Measurements from ENCODE around the gene EXOSC5. TPM values are rescaled to one million over a fixed set of nuclear protein-coding genes. Genes with fewer than 3 reads are reported as not detected.
"Not testable (repeated sequence)": the region's sequence is repeated elsewhere in the genome, so short reads cannot be mapped to it uniquely, and the experiment has no call there.

Gene EXOSC5
- 10 to 100 TPM; 44.7 to 61.1 TPM for total RNA-seq

DNA sequence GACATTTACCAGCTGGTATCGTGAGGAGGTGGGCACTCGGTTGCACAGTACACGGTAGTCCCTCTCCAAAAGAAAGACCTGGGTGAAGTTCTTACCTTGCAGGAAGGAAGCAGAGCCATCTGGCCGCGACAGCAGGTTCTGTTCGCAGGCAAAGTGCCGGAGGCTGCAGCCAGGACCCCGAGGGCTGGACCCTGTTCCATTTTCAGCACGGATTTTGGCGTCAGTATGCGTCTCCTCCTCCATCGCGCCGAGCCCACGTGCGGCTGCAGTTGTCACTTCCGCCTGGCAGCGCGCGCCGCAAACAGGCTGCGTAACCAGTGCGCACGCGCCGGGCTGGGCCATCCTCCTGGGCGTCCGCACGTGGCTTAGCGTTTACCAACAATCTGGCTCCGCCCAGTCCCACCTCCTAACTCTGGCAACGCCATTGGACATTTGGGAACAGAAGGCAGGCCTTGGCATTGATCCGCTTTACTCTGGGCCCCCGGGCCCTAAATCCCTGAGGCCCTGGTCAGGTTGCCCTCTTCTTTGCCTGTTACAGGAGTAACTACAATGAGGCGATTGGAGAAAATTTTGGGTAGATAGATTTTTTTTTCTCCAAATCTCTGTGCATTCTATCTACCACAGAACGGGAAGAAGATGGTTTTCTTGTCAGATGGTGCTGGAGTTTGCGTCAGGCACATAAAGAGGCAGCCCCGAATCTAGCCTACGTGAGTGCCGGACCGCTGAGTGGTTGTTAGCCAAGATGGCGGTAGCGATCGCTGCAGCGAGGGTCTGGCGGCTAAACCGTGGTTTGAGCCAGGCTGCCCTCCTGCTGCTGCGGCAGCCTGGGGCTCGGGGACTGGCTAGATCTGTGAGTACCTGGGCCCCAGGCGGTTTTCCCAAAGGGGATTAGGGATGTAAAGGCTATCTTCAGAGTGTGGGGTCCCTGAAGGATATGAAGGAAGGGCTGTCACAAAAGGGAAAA, at the start of gene EXOSC5, which contains the start of gene BCKDHA:
EXOSC5 (minus strand) TSS at position 274 of the 964 bp plus-strand sequence; CDS start at position 243, 31 bp downstream.
BCKDHA (plus strand) TSS at position 733 of the 964 bp plus-strand sequence; CDS start at position 743, 10 bp downstream.
- DNase-seq (ENCODE audit: low spot score in 2 of 2) (peak; percentile 97 to 99), ATAC-seq (peak; percentile 97 to 99)
- Mint-ChIP-seq H3K9me3 (no peaks in the 10 kb centered on the region), H3K27ac (peak within 1 kb of the TSS; percentile 100), H3K36me3 (peaks cover 9 to 20% of the 10 kb centered on the region in 2 donors)

DNA sequence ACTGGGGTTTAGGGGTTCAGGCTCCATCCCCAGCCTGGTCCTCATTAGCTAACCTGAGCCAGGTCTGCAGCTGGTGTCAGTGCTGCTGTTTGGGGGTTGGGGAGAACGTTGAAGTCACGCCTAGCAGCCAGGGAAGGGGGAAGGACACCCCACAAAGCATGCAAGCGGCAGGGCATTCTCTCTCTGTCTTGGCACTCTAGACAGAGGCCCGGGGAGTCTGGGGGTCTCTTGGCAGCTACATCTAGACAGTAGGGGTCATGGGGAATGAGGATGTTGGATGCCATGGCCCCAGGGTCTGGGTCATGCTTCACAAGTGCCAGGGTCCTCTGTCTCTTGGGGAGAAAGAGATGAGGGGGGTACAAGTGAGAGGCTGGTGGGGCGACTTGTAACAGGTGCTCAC, 48.4 kb upstream of the EXOSC5 start:
- no peak overlapping the region for H3K27ac Mint-ChIP-seq
- H3K36me3 Mint-ChIP-seq: no peaks in the 10 kb centered on the region
- ATAC-seq (no peak), DNase-seq (ENCODE audit: low spot score in 2 of 2) (no peak)
- no peaks in the 10 kb centered on the region for H3K9me3 Mint-ChIP-seq

DNA sequence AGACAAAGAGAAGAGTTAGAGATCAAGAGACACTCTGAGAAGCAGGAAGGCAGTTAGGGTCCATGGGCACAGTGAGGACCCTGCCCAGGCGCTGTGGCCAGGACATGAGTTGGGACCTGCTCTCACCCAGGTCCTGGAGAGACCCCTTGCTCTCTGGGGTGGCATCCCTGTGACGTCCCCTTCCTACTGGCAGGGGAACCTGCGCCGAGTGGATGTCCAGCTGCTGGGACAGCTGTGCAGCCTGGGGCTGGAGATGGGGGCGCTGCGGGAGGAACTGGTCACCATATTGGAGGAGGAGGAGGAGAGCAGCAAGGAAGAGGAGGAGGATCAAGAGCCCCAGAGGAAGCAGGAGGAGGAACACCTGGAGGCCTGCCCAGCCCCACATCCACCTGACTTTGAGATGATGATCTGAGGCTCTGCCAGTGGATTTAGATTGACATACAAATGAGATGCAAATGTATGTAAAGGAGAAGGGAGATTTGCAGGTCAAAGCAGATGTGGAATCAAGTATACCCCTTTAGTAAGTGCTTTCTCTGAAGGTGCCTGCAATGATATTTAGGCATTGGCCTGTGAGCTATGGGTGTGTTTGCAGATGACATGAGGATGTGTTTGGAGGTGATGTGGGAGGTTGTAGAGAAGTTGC, 46.8 kb upstream of the EXOSC5 start:
- Mint-ChIP-seq H3K36me3 (no peaks in the 10 kb centered on the region), H3K9me3 (no peaks in the 10 kb centered on the region), H3K27ac (peak overlapping the region in 1 of 2 donors; percentile 82)
- peak in 1 of 2 donors; percentile 35 for DNase-seq (ENCODE audit: low spot score in 2 of 2)
- ATAC-seq: no peak

DNA sequence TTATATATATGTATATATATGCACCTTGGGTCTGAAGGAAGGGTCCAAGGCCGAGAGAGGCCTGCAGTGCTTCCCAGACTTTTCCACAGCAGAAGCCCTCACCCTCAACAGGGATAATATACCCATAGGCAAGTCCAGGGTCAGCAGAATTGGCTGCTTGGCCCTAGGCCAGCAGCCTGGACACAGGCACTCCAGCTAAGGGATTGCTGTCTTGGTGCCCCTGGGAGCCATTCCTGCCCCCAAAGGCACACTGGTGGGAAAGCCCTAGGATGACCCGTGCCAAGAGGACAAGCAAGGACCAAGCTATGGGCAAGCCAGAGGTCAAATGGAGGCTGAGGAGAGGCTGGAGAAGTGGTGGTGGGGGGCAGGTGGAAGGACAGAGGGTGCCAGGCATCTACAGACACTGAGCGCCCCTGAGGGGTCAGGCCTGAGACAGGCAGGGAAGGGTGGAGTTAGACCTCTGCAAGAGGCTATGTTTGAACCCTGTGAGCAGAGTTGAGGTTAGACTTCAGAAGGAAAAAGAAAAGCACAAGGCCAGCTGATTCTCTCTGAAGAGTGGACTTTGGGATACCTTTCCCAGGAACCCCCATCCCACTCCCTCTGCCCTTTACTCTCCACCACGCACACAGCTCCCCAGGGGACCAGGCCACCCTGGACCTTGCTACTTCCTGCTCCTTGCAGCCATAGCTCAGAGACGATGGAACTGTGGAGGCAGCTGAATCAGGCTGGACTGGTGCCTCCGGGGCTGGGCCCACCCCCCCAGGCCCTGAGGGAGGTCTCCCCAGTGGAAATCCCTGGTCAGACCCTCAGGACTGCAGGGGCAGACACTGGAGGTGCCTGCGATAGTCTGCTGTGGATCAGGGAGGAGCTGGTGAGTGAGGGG, 45.6 kb upstream of the EXOSC5 start, which contains the start of gene ERICH4:
ERICH4 (plus strand) TSS at position 684 of the 883 bp plus-strand sequence; CDS start at position 698, 14 bp downstream.
- Mint-ChIP-seq H3K36me3 (no peaks in the 10 kb centered on the region), H3K9me3 (no peaks in the 10 kb centered on the region), H3K27ac (peak within 1 kb of the TSS in 1 of 2 donors; percentile 82)
- ATAC-seq (no peak), DNase-seq (ENCODE audit: low spot score in 2 of 2) (peak in 1 of 2 donors; percentile 53)

DNA sequence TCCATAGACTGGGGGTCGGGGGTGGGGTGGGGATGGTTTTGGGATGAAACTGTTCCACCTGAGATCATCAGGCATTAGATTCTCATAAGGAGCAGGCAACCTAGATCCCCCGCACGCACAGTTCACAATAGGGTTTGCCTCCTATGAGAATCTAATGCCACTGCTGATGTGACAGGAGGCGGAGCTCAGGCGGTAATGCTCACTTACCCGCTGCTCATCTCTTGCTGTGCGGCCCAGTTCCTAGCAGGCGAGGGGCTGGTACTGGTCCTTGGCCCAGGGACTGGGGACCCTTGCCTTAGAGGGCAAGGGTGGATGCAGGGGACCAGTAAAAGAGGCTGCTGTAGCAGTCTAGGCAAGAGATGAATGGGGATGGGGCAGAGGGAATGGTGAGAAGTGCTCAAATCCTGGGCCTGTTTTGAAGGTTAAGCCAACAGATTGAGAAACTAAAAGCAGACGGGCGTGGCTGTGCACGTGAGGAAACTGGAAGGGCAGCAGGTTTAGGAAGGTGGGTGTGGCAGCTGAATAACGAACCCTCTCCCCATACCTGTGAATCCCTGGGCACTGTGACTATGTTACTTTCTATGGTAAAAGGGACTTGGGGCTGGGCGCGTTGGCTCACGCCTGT, 44.3 kb upstream of the EXOSC5 start:
- DNase-seq (ENCODE audit: low spot score in 2 of 2): peak in 1 of 2 donors; percentile 52

DNA sequence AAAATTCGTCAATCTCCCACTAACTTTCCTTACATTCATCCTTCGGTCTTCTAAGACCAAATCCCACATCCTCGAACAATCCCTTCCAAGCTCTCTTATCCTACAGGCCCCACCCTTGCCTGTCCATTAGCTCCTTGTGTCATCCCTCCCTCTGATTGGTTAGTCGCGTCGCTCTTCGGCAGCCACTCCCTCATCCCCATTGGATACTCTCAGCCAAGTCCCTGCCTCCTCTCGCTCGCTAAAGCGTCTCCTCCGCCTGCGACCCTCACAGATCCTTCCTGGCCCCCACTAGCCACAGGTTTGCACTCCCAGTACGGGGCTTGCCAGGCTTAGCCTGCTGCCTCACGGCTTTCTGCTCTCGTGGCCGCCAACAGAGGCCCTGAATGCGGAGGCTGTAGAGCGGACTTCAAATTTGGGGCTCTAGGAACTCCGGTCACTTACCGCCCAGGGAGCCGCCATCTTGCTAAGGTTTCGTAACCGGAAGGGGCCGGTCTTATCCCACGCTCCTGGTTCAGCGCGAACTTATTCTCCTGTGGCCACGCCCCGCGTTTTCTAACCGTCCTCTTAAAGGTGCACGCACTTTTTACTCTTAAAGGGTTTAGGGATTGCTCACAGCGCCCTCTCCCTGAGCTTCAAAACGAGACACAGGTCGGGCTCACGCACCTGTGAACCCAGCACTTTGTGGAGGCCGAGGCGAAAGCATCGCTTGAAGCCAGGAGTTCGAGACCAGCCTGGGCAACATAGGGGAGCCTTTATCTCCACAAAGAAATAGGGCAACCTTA, 42.5 kb upstream of the EXOSC5 start, which contains the start of gene DMAC2:
DMAC2 (minus strand) TSS at position 472 of the 782 bp plus-strand sequence; CDS start at position 459, 13 bp downstream.
- Mint-ChIP-seq H3K27ac (no peak within 1 kb of the TSS), H3K36me3 (no peaks in the 10 kb centered on the region), H3K9me3 (no peaks in the 10 kb centered on the region)
- ATAC-seq (peak; percentile 96 to 97), DNase-seq (ENCODE audit: low spot score in 2 of 2) (peak; percentile 89 to 92)

More for the DNA sequence above, 44.3 kb upstream of the EXOSC5 start:
- H3K36me3 Mint-ChIP-seq: no peaks in the 10 kb centered on the region
- no peak for ATAC-seq
- H3K9me3 Mint-ChIP-seq: no peaks in the 10 kb centered on the region
- H3K27ac Mint-ChIP-seq: peak overlapping the region in 1 of 2 donors; percentile 20

DNA sequence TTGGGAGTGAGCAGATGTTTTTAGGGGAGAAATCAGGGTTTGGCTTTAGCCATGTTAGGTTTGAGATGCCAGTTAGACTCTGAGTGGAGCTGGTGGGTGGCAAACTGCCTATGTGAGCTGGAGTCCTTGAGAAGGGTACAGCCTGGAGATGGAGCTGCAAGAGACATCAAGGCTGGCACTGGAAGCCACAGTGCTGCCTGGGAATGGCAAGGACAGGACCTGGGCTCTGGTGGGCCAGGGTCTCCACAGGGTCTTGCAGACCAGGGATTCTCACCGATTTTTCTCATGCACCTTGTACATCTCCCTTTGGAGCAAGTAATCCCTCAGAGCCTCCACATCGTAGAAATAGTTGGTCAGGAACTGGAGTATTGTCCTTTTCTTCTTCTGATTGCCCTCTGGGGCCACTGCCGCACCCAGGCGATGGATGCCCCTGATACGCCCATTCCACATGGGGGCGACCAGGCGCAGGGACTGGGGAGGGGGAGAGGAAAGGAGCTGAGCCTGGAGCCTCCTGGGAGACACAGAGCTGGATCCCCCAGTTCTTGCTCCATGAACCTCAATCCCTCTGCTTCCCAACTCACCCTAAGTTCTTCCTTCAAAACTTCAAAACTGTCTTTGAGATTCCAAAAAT, 40.9 kb upstream of the EXOSC5 start:
- H3K36me3 Mint-ChIP-seq: no peaks in the 10 kb centered on the region
- peak overlapping the region in 1 of 2 donors; percentile 53 for H3K27ac Mint-ChIP-seq
- DNase-seq (ENCODE audit: low spot score in 2 of 2): peak in 1 of 2 donors; percentile 54
- ATAC-seq: no peak
- no peaks in the 10 kb centered on the region for H3K9me3 Mint-ChIP-seq

DNA sequence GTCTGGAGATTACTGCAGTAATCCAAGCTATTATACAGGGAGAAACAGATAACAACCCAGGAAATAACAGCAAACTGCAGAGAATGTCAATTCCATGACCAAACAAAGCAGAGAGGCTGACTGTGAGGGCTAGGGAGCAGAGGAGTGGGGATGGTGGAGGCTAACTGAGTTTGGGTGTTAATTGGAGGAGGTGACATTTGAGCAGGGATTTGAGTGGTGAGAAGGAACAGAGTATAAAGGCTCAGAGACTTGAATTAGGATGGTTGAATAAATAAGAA, 39.5 kb upstream of the EXOSC5 start:
- no peaks in the 10 kb centered on the region for H3K9me3 Mint-ChIP-seq
- no peak for DNase-seq (ENCODE audit: low spot score in 2 of 2)
- no peak for ATAC-seq

DNA sequence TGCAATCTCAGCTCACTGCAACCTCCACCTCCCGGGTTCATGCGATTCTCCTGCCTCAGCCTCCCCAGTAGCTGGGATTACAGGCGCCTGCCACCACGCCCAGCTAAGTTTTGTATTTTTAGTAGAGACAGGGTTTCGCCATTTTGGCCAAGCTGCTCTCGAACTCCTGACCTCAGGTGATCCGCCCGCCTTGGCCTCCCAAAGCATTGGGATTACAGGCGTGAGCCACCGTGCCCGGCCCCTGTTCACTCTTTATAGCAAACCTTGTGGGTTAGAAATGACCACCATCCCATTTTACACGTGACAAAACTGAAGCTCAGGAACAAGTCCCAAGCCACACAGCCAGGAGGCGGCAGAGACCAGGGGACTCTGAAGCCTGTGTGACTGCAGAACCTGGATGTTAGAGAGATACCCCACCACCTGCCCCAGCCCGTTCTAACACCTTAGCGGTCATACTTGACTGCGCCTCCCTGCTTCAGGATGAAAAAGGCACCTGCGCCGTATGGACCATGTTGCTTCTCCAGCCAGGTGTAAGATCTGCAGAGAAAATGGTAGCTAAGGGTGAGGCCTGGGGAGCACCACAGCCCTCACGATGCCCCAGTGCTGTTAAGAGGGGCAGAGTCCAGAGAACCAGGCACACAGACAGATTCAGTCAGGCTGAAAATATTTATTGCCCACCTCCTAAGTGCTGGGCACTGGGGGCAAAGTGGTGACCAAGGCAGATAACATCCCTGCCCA, 38.9 kb upstream of the EXOSC5 start:
- H3K9me3 Mint-ChIP-seq: no peaks in the 10 kb centered on the region
- H3K27ac Mint-ChIP-seq: peak overlapping the region in 1 of 2 donors; percentile 33
- no peaks in the 10 kb centered on the region for H3K36me3 Mint-ChIP-seq
- ATAC-seq: no peak
- peak in 1 of 2 donors; percentile 26 for DNase-seq (ENCODE audit: low spot score in 2 of 2)

More for the DNA sequence above, 39.5 kb upstream of the EXOSC5 start:
- H3K36me3 Mint-ChIP-seq: no peaks in the 10 kb centered on the region
- H3K27ac Mint-ChIP-seq: no peak overlapping the region

DNA sequence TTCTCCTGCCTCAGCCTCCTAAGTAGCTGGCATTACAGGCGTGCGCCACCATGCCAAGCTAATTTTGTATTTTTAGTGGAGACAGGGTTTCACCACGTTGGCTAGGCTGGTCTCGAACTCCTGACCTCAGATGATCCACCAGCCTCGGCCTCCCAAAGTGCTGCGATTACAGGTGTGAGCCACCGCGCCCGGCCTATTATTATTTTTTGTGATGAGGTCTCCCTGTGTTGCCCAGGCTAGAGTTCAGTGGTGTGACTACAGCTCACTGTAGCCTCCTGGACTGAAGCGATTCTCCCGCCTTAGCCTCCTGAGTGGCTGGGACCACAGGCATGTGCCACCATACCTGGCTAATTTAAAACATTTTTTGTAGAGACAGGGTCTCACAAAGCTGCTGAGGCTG, 38.2 kb upstream of the EXOSC5 start:
- ATAC-seq; H3K36me3 Mint-ChIP-seq; DNase-seq (ENCODE audit: low spot score in 2 of 2): not testable (repeated sequence)

DNA sequence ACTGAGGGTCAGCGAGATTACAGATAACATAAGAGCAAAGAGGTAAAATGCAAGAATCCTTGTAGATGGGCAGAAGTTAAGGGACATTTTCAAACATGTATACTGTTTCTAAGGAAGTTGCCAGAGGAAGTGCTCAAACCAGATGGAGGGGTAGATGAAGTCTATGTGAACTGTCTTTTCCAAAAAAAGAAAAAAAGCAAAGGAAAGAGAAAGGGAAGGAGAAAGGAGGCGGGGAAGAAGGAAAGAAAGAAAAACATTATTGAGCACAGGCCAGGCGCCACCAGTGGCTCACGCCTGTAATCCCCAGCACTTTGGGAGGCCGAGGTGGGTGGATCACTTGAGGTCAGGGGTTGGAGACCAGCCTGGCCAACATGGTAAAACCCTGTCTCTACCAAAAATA, 37.3 kb upstream of the EXOSC5 start:
- Mint-ChIP-seq H3K27ac (no peak overlapping the region), H3K9me3 (no peaks in the 10 kb centered on the region), H3K36me3 (no peaks in the 10 kb centered on the region)
- ATAC-seq (no peak), DNase-seq (ENCODE audit: low spot score in 2 of 2) (no peak)

More for the DNA sequence above, 38.2 kb upstream of the EXOSC5 start:
- not testable (repeated sequence) for H3K27ac Mint-ChIP-seq, H3K9me3 Mint-ChIP-seq

DNA sequence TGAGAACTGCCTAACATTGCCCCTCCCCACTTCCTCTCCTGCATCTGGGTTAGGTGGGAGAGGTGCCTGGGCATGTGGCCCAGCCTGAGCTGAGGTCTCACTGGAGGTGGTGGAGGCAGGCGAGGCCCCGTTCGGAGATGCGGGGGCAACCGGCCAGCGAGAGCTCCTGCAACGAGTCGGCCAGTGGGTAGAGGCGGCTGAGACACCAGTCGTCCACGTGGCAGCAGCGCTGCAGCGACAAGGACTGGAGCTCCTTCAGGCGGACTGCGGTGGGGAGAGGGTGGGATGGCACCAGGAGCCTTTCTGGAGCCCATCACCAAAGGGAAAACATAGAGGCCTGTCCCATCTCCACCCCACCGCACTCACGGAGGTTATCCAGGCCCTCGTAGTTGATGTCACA, 36.0 kb upstream of the EXOSC5 start:
- no peaks in the 10 kb centered on the region for H3K36me3 Mint-ChIP-seq
- no peak for DNase-seq (ENCODE audit: low spot score in 2 of 2)
- no peaks in the 10 kb centered on the region for H3K9me3 Mint-ChIP-seq
- ATAC-seq: no peak
- H3K27ac Mint-ChIP-seq: peak overlapping the region in 1 of 2 donors; percentile 65

DNA sequence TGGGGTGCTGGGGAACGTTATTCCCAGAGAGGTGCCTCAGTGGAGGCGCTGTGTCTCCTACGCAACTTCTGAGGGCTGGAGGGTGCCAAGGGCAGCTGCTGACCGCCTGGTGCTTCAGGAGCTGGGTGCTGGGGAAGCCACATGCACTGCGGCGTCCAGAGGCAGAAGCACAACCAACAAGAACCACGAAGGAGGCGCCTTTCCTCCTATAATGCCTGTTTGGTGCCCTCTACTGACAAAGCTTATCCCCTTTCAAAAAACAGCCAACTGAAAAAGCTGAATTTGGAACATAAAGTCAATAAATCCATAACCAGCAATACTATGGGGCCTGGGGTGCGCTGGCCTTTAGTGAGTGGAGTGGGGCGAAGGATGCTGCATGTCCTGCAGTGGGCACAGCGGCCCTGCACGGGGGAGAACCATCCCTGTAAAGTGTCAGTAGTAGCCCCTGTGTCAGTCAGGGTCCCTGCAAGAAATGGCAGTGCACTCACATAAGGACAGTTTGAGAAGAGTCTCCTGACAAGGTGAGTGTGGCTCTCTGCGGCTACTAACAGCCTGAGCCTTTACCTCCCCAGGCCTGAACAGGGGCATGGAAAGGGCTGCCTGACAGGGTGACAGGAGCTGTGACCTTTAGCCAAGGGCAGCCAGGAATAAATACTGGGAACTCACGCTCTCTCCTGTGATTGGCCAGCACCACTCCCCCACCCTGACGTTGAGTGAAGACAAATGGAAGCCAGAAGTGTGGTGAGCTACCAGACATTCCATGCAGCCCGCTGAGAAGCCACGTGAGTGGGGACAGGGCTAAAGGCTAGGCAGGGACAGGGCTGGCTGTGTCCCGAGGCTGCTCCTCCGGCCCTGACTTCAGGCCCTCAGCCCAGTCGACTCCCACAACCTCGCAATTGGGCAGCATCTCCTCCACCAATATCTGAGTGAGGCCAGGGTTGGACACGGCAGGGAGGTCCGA, 34.5 kb upstream of the EXOSC5 start:
- Mint-ChIP-seq H3K9me3 (no peaks in the 10 kb centered on the region), H3K27ac (peak overlapping the region; percentile 9 to 60), H3K36me3 (no peaks in the 10 kb centered on the region)
- ATAC-seq: no peak
- no peak for DNase-seq (ENCODE audit: low spot score in 2 of 2)
